Measurements from ENCODE around the gene SECISBP2. TPM values are rescaled to one million over a fixed set of nuclear protein-coding genes. Genes with fewer than 3 reads are reported as not detected.

Gene SECISBP2
- total and polyA plus RNA-seq, 5 donors: 14.6 to 20.6 (median 17.1) TPM

- intact Hi-C loops (cut with DNase I): no loop called here
- WGBS: under 1% methylated on average over 86 of the region's 86 CpGs
- H3K27ac ChIP-seq (ENCODE audit: low read length): peak within 1 kb of the TSS; percentile 97
Observed at GRCh38 chr9:89310475-89311345, 7.6 kb upstream of the SECISBP2 start, which contains the start of gene CKS2. Gene CKS2 (plus strand): TSS chr9:89311195. CDS start chr9:89311293, 98 bp downstream.

GRCh38 chr9:89311346-89312221 is 6.7 kb upstream of the SECISBP2 start:
- Histone ChIP-seq H3K27me3 (ENCODE audit: control insufficient read depth, insufficient read depth) (no peaks in the 10 kb centered on the region), H3K4me1 (ENCODE audit: control insufficient read depth, insufficient read depth, low read length) (peaks cover 1% of the 10 kb centered on the region), H3K4me3 (ENCODE audit: low read length) (peak overlapping the region; percentile 76), H3K27ac (ENCODE audit: low read length) (no peak overlapping the region), H3K9me3 (ENCODE audit: control insufficient read depth, low read length) (no peaks in the 10 kb centered on the region)
- intact Hi-C loops (cut with DNase I): no loop called here
- ATAC-seq (peak; percentile 1 to 10), DNase-seq (peak in 1 of 3 donors; percentile 70)
- WGBS: under 1% methylated on average over 54 of the region's 54 CpGs

More at GRCh38 chr9:89310475-89311345, 7.6 kb upstream of the SECISBP2 start, which contains the start of gene CKS2:
- DNase-seq (peak; percentile 100), ATAC-seq (peak; percentile 96 to 98)
- H3K4me3 ChIP-seq (ENCODE audit: low read length): peak within 1 kb of the TSS; percentile 76
- no peaks in the 10 kb centered on the region for H3K9me3 ChIP-seq (ENCODE audit: control insufficient read depth, low read length)
- H3K27me3 ChIP-seq (ENCODE audit: control insufficient read depth, insufficient read depth): no peaks in the 10 kb centered on the region
- peaks cover 1% of the 10 kb centered on the region for H3K4me1 ChIP-seq (ENCODE audit: control insufficient read depth, insufficient read depth, low read length)

- Histone ChIP-seq H3K4me3 (ENCODE audit: low read length) (peak overlapping the region; percentile 76), H3K4me1 (ENCODE audit: control insufficient read depth, insufficient read depth, low read length) (peaks cover 1% of the 10 kb centered on the region), H3K27me3 (ENCODE audit: control insufficient read depth, insufficient read depth) (no peaks in the 10 kb centered on the region), H3K27ac (ENCODE audit: low read length) (no peak overlapping the region), H3K9me3 (ENCODE audit: control insufficient read depth, low read length) (no peaks in the 10 kb centered on the region)
- DNase-seq (no peak), ATAC-seq (no peak)
- intact Hi-C loops (cut with DNase I): no loop called here
- WGBS: 2% methylated on average over 8 of the region's 8 CpGs
Observed at GRCh38 chr9:89312222-89312571, 6.1 kb upstream of the SECISBP2 start.

- no peak overlapping the region for H3K27ac ChIP-seq (ENCODE audit: low read length)
- H3K9me3 ChIP-seq (ENCODE audit: control insufficient read depth, low read length): no peaks in the 10 kb centered on the region
- DNase-seq (no peak), ATAC-seq (no peak)
- H3K4me3 ChIP-seq (ENCODE audit: low read length): no peak overlapping the region
- H3K4me1 ChIP-seq (ENCODE audit: control insufficient read depth, insufficient read depth, low read length): peaks cover 1% of the 10 kb centered on the region
- no peaks in the 10 kb centered on the region for H3K27me3 ChIP-seq (ENCODE audit: control insufficient read depth, insufficient read depth)
- WGBS: 70% methylated on average over 1 of the region's 1 CpG
- intact Hi-C loops (cut with DNase I): no loop called here
Observed at GRCh38 chr9:89313842-89314241, 4.5 kb upstream of the SECISBP2 start.

GRCh38 chr9:89314955-89315354 is 3.3 kb upstream of the SECISBP2 start:
- no peaks in the 10 kb centered on the region for H3K9me3 ChIP-seq (ENCODE audit: control insufficient read depth, low read length)
- no peaks in the 10 kb centered on the region for H3K27me3 ChIP-seq (ENCODE audit: control insufficient read depth, insufficient read depth)
- H3K27ac ChIP-seq (ENCODE audit: low read length): no peak overlapping the region
- WGBS: 97% methylated on average over 1 of the region's 1 CpG
- DNase-seq (no peak), ATAC-seq (no peak)
- H3K4me1 ChIP-seq (ENCODE audit: control insufficient read depth, insufficient read depth, low read length): no peaks in the 10 kb centered on the region
- intact Hi-C loops (cut with DNase I): no loop called here
- H3K4me3 ChIP-seq (ENCODE audit: low read length): no peak overlapping the region

GRCh38 chr9:89315482-89315881 is 2.8 kb upstream of the SECISBP2 start:
- DNase-seq (no peak), ATAC-seq (no peak)
- Histone ChIP-seq H3K9me3 (ENCODE audit: control insufficient read depth, low read length) (no peaks in the 10 kb centered on the region), H3K4me1 (ENCODE audit: control insufficient read depth, insufficient read depth, low read length) (no peaks in the 10 kb centered on the region), H3K27ac (ENCODE audit: low read length) (no peak overlapping the region), H3K27me3 (ENCODE audit: control insufficient read depth, insufficient read depth) (no peaks in the 10 kb centered on the region), H3K4me3 (ENCODE audit: low read length) (no peak overlapping the region)
- intact Hi-C loops (cut with DNase I): no loop called here

GRCh38 chr9:89317282-89317681 is 1.0 kb upstream of the SECISBP2 start:
- WGBS: 88% methylated on average over 4 of the region's 4 CpGs
- Histone ChIP-seq H3K4me1 (ENCODE audit: control insufficient read depth, insufficient read depth, low read length) (no peaks in the 10 kb centered on the region), H3K9me3 (ENCODE audit: control insufficient read depth, low read length) (no peaks in the 10 kb centered on the region), H3K27ac (ENCODE audit: low read length) (no peak overlapping the region), H3K27me3 (ENCODE audit: control insufficient read depth, insufficient read depth) (no peaks in the 10 kb centered on the region), H3K4me3 (ENCODE audit: low read length) (no peak overlapping the region)
- no peak for ATAC-seq
- intact Hi-C loops (cut with DNase I): no loop called here
- no peak for DNase-seq

- DNase-seq (no peak), ATAC-seq (no peak)
- H3K4me1 ChIP-seq (ENCODE audit: control insufficient read depth, insufficient read depth, low read length): no peaks in the 10 kb centered on the region
- peak overlapping the region; percentile 97 for H3K27ac ChIP-seq (ENCODE audit: low read length)
- H3K27me3 ChIP-seq (ENCODE audit: control insufficient read depth, insufficient read depth): no peaks in the 10 kb centered on the region
- H3K4me3 ChIP-seq (ENCODE audit: low read length): peak overlapping the region; percentile 69
- H3K9me3 ChIP-seq (ENCODE audit: control insufficient read depth, low read length): no peaks in the 10 kb centered on the region
- intact Hi-C loops (cut with DNase I): no loop called here
- whole genome bisulfite sequencing: 2% methylated on average over 13 of the region's 13 CpGs
Observed at GRCh38 chr9:89319015-89319905, 960 bp downstream of the SECISBP2 start.

- Histone ChIP-seq H3K4me1 (ENCODE audit: control insufficient read depth, insufficient read depth, low read length) (no peaks in the 10 kb centered on the region), H3K27ac (ENCODE audit: low read length) (no peak overlapping the region), H3K27me3 (ENCODE audit: control insufficient read depth, insufficient read depth) (no peaks in the 10 kb centered on the region), H3K4me3 (ENCODE audit: low read length) (no peak overlapping the region), H3K9me3 (ENCODE audit: control insufficient read depth, low read length) (no peaks in the 10 kb centered on the region)
- no peak for DNase-seq
- ATAC-seq: no peak
- WGBS: 70% methylated on average over 4 of the region's 4 CpGs
- intact Hi-C loops (cut with DNase I): loop anchor here in 3 of 4 donors (10.0 kb wide), 1 partner anchor 221 kb away; no protein-coding TSS in a partner anchor
Observed at GRCh38 chr9:89323390-89323789, 5.1 kb downstream of the SECISBP2 start.

GRCh38 chr9:89325733-89326132 is 7.4 kb downstream of the SECISBP2 start:
- 85% methylated on average over 3 of the region's 3 CpGs for WGBS
- no peak overlapping the region for H3K27ac ChIP-seq (ENCODE audit: low read length)
- H3K4me1 ChIP-seq (ENCODE audit: control insufficient read depth, insufficient read depth, low read length): no peaks in the 10 kb centered on the region
- no peaks in the 10 kb centered on the region for H3K27me3 ChIP-seq (ENCODE audit: control insufficient read depth, insufficient read depth)
- H3K9me3 ChIP-seq (ENCODE audit: control insufficient read depth, low read length): no peaks in the 10 kb centered on the region
- no peak for DNase-seq
- H3K4me3 ChIP-seq (ENCODE audit: low read length): no peak overlapping the region
- intact Hi-C loops (cut with DNase I): loop anchor here in 3 of 4 donors (10.0 kb wide), 1 partner anchor 219 kb away; no protein-coding TSS in a partner anchor
- ATAC-seq: no peak

All from right cardiac atrium (tissue), 5 donors.